Measurements from ENCODE around the gene EML1.

- TF ChIP-seq SUZ12 (IDR thresholded peaks at IDR 0.05) = no peak
- TF ChIP-seq BHLHE40 (IDR thresholded peaks at IDR 0.05; ENCODE audit: borderline replicate concordance) = no peak
- TF ChIP-seq SP1 (IDR thresholded peaks at IDR 0.05) = no peak
- no peak for TF ChIP-seq L3MBTL2 (conservative IDR thresholded peaks at IDR 0.05)
- no peak for TF ChIP-seq FOXK2 (IDR thresholded peaks at IDR 0.05)
- no peak for TF ChIP-seq FOXA1 (IDR thresholded peaks at IDR 0.05)
- TF ChIP-seq ELF4 (IDR thresholded peaks at IDR 0.05) = no peak
- TF ChIP-seq ARNT (IDR thresholded peaks at IDR 0.05) = no peak
- no peak for TF ChIP-seq HDGF (IDR thresholded peaks at IDR 0.05; ENCODE audit: borderline replicate concordance)
- no peak for TF ChIP-seq FOXM1 (IDR thresholded peaks at IDR 0.05; ENCODE audit: borderline replicate concordance)
- no peak for TF ChIP-seq PKNOX1 (IDR thresholded peaks at IDR 0.05)
- no peak for TF ChIP-seq TARDBP (IDR thresholded peaks at IDR 0.05)
- TF ChIP-seq CTBP1 (IDR thresholded peaks at IDR 0.05; ENCODE audit: borderline replicate concordance) = no peak
- TF ChIP-seq NFRKB (IDR thresholded peaks at IDR 0.05) = no peak
Measured at GRCh38 chr14:99875836-99876235, 82.6 kb downstream of the EML1 start.

Data from HEK293T (cell line).